Ishikawa (cell line): ENCODE results near the gene CLCN4.

Source experiments
- CEBPB ChIP-seq: IDR thresholded peaks from 2 replicates; pipeline ENCODE4 v1.6.1; 2012
- CREB1 ChIP-seq: IDR thresholded peaks from 2 replicates; pipeline ENCODE4 v1.6.1; 2012; ENCODE audit warnings: low read depth
- EGR1 ChIP-seq: IDR thresholded peaks from 2 replicates; pipeline ENCODE4 v1.6.1; 2012
- EP300 ChIP-seq: IDR thresholded peaks from 2 replicates; pipeline ENCODE4 v1.6.1; 2012; ENCODE audit warnings: borderline replicate concordance
- FOXM1 ChIP-seq: IDR thresholded peaks from 2 replicates; pipeline ENCODE4 v1.6.1; 2012; ENCODE audit warnings: low read depth, borderline replicate concordance
- NFIC ChIP-seq: IDR thresholded peaks from 2 replicates; pipeline ENCODE4 v1.6.1; 2012
- RAD21 ChIP-seq: IDR thresholded peaks from 2 replicates; pipeline ENCODE4 v1.6.1; 2012; ENCODE audit warnings: low read depth
- TAF1 ChIP-seq: IDR thresholded peaks from 2 replicates; pipeline ENCODE4 v1.6.1; 2012; ENCODE audit warnings: low read depth, mild to moderate bottlenecking
- TCF12 ChIP-seq: IDR thresholded peaks from 2 replicates; pipeline ENCODE4 v1.6.1; 2012; ENCODE audit warnings: low read depth
- TEAD4 ChIP-seq: IDR thresholded peaks from 2 replicates; pipeline ENCODE4 v1.6.1; 2012
- YY1 ChIP-seq: IDR thresholded peaks from 2 replicates; pipeline ENCODE4 v1.6.1; 2012; ENCODE audit warnings: low read depth
- ZBTB7A ChIP-seq: IDR thresholded peaks from 2 replicates; pipeline ENCODE4 v1.6.1; 2012; ENCODE audit warnings: low read depth
- TF ChIP-seq, protein P1 (sequence below): IDR thresholded peaks from 2 replicates; pipeline ENCODE4 v1.6.1; 2012
- TF ChIP-seq, protein P2 (sequence below): IDR thresholded peaks from 2 replicates; pipeline ENCODE4 v1.6.1; 2012
- TF ChIP-seq, protein P3 (sequence below): IDR thresholded peaks from 2 replicates; pipeline ENCODE4 v1.6.1; 2012; ENCODE audit warnings: low read depth, mild to moderate bottlenecking

Gene CLCN4

DNA sequence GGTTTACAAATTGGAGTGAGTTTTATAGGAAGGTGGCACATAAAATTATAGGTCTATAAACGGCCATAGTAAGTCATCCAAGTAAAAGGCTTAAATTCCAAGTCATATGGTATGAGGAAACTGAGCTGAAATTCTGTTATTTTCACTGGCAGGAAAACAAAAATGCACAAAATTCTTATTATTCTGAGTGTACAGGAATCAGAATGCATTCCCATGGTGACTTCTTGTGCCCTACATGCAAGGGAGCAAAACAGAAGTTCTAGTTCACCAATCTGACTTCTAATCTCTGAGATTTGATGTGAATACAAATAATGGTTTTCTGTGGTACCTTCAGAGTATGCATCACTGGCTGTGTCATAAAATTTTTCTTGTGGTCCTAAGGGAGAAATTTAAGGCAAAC lies 102.9 kb downstream of the CLCN4 start:
- TF ChIP-seq RAD21: no peak

DNA sequence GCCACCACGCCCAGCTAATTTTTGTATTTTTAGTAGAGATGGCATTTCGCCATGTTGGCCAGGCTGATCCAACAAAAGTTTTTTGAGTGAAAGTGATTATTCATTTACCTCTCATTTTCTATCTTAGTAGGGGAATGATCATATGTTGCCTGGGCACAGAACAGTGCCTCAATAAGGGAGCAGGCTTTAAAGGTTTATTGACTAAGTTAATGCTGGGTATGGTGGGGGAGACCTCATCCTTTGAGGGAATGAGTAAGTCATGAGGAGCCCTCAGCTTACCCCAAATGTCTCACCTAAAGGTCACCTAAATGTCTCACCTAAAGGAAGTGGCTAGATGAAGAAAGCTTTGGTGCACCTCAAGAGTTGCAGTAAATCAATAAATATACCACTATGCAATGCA lies 109.0 kb downstream of the CLCN4 start:
- TF ChIP-seq ZBTB7A (no peak), FOXM1 (no peak), YY1 (no peak)
- TF ChIP-seq, protein P1, sequence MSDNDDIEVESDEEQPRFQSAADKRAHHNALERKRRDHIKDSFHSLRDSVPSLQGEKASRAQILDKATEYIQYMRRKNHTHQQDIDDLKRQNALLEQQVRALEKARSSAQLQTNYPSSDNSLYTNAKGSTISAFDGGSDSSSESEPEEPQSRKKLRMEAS: no peak

DNA sequence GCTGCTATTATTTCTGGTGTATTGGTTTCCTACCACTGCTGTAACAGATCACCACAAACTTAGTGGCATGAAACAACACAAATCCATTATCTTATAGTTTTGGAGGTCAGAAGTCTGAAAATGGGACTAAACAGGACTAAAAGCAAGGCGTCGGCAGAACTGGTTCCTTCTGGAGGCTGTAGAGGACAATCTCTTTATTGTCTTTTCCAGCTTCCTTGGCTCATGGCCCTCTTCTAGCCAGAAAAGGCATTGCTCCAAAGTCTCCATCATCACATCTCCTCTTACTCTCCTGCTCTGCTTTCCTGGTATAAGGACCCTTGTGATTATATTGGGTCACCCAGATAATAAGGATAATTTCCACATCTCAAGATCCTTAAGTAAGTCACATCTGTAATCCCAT lies 121.9 kb downstream of the CLCN4 start:
- no peak for TF ChIP-seq TCF12
- TF ChIP-seq TEAD4: no peak
- no peak for TF ChIP-seq NFIC
- TF ChIP-seq FOXM1: no peak
- TF ChIP-seq, protein P2, sequence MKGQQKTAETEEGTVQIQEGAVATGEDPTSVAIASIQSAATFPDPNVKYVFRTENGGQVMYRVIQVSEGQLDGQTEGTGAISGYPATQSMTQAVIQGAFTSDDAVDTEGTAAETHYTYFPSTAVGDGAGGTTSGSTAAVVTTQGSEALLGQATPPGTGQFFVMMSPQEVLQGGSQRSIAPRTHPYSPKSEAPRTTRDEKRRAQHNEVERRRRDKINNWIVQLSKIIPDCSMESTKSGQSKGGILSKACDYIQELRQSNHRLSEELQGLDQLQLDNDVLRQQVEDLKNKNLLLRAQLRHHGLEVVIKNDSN: no peak
- no peak for TF ChIP-seq EP300
- TF ChIP-seq ZBTB7A: no peak
- TF ChIP-seq RAD21: no peak
- TF ChIP-seq CEBPB: no peak
- TF ChIP-seq, protein P1: no peak
- TF ChIP-seq CREB1: no peak
- TF ChIP-seq YY1: no peak
- TF ChIP-seq TAF1: no peak

DNA sequence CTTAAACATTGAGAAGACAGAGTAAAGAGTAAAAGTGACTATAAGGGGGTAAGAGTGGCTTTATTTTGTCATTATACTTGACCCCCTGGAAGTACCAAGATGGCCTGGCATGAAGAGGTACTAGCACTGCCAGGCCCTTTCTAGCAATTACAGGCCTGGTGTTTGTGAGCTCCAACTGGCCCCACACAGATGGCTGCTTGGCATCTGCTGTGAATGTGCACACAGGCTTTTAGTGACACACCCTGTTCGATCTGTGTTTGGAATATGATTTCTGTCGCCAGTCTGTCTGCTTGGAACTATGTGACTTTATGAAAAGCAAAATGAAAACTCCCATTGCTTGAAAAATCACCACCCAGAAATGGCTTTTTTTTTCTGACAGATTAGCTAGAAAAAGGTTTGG lies 123.3 kb downstream of the CLCN4 start:
- TF ChIP-seq TEAD4 (no peak), RAD21 (no peak), CEBPB (no peak), TCF12 (no peak)

DNA sequence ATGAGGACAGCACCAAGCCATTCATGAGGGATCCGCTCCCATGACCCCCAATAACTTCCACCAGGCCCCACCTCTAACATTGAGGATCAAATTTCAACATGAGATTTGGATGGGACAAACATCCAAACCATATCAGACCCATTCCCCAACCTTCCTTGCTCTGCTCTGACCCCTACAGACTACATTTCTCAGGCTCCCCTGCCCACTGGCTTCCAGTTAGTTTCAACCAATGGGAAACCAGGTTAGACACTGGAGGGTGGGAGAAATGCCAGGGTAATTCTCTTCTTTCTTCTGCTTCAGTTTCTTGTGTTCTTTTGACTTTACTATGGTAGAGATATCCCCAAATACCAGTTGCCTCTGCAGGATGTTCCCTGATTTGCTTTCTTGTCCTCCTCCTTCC lies 125.7 kb downstream of the CLCN4 start:
- no peak for TF ChIP-seq TCF12
- TF ChIP-seq NFIC: no peak
- no peak for TF ChIP-seq TAF1
- TF ChIP-seq EGR1: no peak
- no peak for TF ChIP-seq TEAD4
- TF ChIP-seq FOXM1: no peak
- no peak for TF ChIP-seq CREB1
- TF ChIP-seq CEBPB: no peak
- TF ChIP-seq, protein P2: no peak
- TF ChIP-seq EP300: no peak
- no peak for TF ChIP-seq ZBTB7A
- TF ChIP-seq, protein P3, sequence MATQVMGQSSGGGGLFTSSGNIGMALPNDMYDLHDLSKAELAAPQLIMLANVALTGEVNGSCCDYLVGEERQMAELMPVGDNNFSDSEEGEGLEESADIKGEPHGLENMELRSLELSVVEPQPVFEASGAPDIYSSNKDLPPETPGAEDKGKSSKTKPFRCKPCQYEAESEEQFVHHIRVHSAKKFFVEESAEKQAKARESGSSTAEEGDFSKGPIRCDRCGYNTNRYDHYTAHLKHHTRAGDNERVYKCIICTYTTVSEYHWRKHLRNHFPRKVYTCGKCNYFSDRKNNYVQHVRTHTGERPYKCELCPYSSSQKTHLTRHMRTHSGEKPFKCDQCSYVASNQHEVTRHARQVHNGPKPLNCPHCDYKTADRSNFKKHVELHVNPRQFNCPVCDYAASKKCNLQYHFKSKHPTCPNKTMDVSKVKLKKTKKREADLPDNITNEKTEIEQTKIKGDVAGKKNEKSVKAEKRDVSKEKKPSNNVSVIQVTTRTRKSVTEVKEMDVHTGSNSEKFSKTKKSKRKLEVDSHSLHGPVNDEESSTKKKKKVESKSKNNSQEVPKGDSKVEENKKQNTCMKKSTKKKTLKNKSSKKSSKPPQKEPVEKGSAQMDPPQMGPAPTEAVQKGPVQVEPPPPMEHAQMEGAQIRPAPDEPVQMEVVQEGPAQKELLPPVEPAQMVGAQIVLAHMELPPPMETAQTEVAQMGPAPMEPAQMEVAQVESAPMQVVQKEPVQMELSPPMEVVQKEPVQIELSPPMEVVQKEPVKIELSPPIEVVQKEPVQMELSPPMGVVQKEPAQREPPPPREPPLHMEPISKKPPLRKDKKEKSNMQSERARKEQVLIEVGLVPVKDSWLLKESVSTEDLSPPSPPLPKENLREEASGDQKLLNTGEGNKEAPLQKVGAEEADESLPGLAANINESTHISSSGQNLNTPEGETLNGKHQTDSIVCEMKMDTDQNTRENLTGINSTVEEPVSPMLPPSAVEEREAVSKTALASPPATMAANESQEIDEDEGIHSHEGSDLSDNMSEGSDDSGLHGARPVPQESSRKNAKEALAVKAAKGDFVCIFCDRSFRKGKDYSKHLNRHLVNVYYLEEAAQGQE: no peak
- TF ChIP-seq, protein P1: no peak

DNA sequence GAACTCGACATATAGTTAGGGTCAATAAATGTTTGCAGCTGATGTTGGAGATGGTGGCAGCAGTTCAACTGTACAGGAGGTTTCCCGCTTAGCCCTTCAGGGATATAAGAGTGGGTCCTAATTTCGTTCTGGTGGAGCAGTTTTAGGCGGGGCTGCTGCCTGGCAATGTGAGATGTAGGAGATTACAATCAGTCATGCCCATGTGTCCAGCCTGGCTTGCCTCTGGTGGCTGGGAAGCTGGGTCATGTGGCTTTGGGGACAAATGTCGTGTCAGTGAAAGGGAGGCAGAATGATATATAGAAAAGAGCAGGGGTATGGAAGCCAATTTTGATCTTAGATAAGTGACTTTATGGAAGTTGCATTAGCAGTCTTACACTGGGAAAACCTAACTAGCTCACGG lies 129.4 kb downstream of the CLCN4 start:
- TF ChIP-seq ZBTB7A: no peak
- TF ChIP-seq CREB1: no peak
- TF ChIP-seq, protein P2: no peak
- TF ChIP-seq YY1: no peak
- no peak for TF ChIP-seq TAF1
- TF ChIP-seq NFIC: no peak
- no peak for TF ChIP-seq CEBPB
- TF ChIP-seq, protein P1: no peak
- TF ChIP-seq RAD21: no peak
- no peak for TF ChIP-seq TEAD4
- TF ChIP-seq EP300: no peak
- TF ChIP-seq FOXM1: no peak
- TF ChIP-seq EGR1: no peak
